Esophagus squamous epithelium (tissue), 4 donors: Measurements from ENCODE around the gene SPATA7.

Experiments
- CTCF ChIP-seq, 6 experiments: fragments of 450-650 bp in 4 of 6; fragments of 200-600 bp in 2 of 6; sonication (generic) in 2 of 6; IDR thresholded peaks; one replicate each; pipeline ENCODE4 v1.5.1; 2016 to 2019; ENCODE audit warnings: antibody characterized with exemption in 6 of 6, mild to moderate bottlenecking in 4 of 6, moderate library complexity in 4 of 6
- POLR2A ChIP-seq, 4 donors: fragments of 450-650 bp; IDR thresholded peaks; one replicate each; pipeline ENCODE4 v1.6.1; 2017; ENCODE audit warnings: antibody characterized with exemption in 4 of 4, mild to moderate bottlenecking in 4 of 4, moderate library complexity in 3 of 4

- peak in 1 of 6 experiments; percentile 17 for TF ChIP-seq CTCF (IDR thresholded peaks at IDR 0.05)
- peak in 3 of 4 donors; percentile 61 to 78 (median 63) for TF ChIP-seq POLR2A (IDR thresholded peaks at IDR 0.05)
Measured at GRCh38 chr14:88385212-88386101, at the start of gene SPATA7.
